Stimulated activated CD8-positive, alpha-beta memory T cell treated with anti-CD3 and anti-CD28 coated beads, Interleukin-2, amount 100 ng/mL, for 1 hour (primary cell): ENCODE data around the gene TAF11L11.
"Not testable (repeated sequence)": the region's sequence is repeated elsewhere in the genome, so short reads cannot be mapped to it uniquely, and the experiment has no call there.

Experiments
- DNase-seq, 2 donors: peaks; one replicate each; pipeline ENCODE4 v3.0.0-alpha.2; 2020; ENCODE audit warnings: low read depth in 2 of 2

TAF11L11 gene

DNA sequence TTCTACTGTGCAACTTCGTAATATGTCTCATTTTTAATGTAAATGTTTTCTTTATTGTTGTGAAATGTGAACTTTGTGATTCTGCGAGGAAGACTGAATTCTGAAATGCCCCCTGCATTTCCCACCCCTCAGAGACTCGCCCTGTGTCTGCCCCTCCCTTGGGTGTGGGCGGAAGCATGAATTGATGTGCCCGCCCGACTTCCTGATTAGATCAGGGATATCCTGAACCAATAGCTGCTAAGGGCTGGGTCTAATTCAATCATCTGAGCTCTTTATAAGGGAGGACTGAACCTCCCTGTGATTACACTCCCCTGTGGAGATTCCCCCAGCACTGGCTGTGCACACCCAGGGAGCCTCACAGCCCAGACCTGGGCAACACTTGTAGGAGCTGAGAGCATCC lies at the start of gene TAF11L11:
Gene TAF11L11, plus strand, starts transcription at position 304 of the 400 bp plus-strand sequence.
- DNase-seq: not testable (repeated sequence)

DNA sequence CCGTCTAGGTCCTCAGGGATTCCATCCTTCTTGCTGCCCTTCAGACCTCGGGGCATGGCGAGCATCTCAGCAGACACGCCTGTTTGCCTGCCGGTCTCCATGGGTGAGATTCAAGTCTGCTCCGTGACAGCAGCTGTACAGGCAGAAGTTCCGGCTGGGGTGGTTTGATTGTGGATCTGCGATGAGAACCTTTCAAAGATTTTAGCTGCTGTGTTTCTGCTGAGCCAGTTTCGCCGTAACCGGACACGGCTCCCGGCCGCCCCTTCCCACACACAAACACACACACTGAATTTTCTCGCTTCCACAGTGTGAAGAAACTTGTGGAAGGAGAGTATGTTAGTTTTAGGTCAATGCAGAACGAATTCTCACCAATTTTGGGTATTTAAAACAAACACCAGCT lies 18.3 kb upstream of the TAF11L11 start, which contains the start of gene TAF11L7:
Gene TAF11L7, minus strand, starts transcription at position 101 of the 400 bp plus-strand sequence.
- not testable (repeated sequence) for DNase-seq

DNA sequence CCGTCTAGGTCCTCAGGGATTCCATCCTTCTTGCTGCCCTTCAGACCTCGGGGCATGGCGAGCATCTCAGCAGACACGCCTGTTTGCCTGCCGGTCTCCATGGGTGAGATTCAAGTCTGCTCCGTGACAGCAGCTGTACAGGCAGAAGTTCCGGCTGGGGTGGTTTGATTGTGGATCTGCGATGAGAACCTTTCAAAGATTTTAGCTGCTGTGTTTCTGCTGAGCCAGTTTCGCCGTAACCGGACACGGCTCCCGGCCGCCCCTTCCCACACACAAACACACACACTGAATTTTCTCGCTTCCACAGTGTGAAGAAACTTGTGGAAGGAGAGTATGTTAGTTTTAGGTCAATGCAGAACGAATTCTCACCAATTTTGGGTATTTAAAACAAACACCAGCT lies 13.1 kb upstream of the TAF11L11 start, which contains the start of gene TAF11L8:
Gene TAF11L8, minus strand, starts transcription at position 101 of the 400 bp plus-strand sequence.
- DNase-seq: not testable (repeated sequence)

DNA sequence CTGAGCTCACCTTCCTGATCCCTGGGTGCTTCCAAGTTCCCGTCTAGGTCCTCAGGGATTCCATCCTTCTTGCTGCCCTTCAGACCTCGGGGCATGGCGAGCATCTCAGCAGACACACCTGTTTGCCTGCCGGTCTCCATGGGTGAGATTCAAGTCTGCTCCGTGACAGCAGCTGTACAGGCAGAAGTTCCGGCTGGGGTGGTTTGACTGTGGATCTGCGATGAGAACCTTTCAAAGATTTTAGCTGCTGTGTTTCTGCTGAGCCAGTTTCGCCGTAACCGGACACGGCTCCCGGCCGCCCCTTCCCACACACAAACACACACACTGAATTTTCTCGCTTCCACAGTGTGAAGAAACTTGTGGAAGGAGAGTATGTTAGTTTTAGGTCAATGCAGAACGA lies 9.7 kb upstream of the TAF11L11 start, which contains the start of gene TAF11L9:
Gene TAF11L9, minus strand, starts transcription at position 140 of the 400 bp plus-strand sequence.
- DNase-seq: not testable (repeated sequence)

DNA sequence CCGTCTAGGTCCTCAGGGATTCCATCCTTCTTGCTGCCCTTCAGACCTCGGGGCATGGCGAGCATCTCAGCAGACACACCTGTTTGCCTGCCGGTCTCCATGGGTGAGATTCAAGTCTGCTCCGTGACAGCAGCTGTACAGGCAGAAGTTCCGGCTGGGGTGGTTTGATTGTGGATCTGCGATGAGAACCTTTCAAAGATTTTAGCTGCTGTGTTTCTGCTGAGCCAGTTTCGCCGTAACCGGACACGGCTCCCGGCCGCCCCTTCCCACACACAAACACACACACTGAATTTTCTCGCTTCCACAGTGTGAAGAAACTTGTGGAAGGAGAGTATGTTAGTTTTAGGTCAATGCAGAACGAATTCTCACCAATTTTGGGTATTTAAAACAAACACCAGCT lies 6.3 kb upstream of the TAF11L11 start, which contains the start of gene TAF11L10:
Gene TAF11L10, minus strand, starts transcription at position 101 of the 400 bp plus-strand sequence.
- not testable (repeated sequence) for DNase-seq

DNA sequence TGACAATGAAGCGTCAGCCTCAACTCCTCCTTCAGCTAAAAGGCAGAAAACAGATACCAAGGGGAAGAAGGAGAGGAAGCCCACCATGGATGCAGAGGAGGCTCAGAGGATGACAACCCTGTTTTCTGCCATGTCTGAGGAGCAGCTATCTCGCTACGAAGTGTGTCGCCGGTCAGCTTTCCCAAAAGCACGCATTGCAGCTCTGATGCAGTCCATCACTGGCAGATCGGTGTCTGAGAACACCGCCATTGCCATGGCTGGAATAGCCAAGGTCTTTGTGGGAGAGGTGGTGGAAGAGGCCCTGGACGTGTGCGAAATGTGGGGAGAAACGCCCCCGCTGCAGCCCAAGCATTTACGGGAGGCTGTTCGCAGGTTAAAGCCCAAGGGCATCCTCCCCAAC lies 968 bp downstream of the TAF11L11 start:
- no peak for DNase-seq

DNA sequence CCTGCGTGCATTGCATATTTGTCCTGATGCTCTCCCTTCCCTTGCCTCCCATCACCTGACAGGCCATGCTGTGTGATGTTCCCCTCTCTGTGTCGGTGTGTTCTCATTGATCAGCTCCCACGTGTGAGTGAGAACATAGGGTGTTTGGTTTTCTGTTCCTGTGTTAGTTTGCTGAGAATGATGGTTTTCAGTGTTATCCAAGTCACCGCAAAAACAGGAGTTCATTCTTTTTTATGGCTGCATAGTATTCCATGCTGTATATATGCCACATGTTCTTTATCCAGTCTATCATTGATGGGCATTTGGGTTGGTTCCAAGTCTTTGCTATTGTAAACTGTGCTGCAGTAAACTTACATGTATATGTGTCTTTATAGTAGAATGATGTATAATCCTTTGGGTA lies 3.5 kb downstream of the TAF11L11 start:
- DNase-seq: not testable (repeated sequence)

DNA sequence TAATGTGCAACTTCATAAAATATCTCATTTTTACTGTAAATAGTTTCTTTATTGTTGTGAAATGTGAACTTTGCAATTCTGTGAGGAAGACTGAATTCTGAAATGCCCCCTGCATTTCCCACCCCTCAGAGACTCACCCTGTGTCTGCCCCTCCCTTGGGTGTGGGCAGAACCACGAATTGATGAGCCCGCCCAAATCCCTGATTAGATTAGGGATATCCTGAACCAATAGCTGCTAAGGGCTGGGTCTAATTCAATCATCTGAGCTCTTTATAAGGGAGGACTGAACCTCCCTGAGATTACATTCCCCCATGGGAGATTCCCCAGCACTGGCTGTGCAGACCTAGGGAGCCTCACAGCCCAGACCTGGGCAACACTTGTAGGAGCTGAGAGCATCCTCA lies 6.1 kb downstream of the TAF11L11 start, which contains the start of gene TAF11L12:
Gene TAF11L12, plus strand, starts transcription at position 301 of the 400 bp plus-strand sequence.
- DNase-seq: not testable (repeated sequence)

DNA sequence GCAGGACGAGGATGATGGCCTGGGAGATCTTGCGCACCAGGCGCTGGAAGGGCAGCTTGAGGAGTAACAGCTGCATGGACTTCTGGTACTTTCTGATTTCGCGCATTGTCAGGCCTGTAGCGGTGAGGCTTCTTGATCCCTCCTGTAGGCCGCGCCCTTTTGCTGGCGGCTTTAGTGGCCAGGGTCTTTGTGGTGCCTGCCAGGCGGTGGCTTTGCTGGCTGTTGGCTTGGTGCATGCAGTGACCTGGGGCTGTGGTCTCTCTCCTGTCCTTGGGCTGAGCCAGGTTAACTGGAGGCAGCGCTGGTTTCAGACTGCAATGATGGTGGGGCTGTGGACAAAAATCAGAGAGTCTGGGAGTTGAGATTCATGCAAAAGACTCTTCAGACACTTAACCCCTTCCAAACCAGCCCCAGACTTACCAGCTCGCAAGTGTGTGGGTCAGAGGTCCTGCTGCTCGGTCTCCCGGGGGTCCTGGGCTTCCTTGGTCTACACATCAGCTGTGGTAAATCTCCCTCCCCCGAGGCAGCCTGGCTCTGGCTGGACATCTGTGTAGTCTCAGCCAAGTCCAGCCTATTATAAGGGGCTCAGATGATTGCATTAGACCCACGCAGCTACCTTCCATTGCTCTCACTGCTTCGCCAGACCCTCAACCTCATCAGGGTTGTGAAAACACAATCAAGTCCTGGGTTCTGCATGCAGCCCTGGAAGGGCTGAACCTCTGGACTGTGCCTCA lies 11.1 kb downstream of the TAF11L11 start:
- no peak for DNase-seq

DNA sequence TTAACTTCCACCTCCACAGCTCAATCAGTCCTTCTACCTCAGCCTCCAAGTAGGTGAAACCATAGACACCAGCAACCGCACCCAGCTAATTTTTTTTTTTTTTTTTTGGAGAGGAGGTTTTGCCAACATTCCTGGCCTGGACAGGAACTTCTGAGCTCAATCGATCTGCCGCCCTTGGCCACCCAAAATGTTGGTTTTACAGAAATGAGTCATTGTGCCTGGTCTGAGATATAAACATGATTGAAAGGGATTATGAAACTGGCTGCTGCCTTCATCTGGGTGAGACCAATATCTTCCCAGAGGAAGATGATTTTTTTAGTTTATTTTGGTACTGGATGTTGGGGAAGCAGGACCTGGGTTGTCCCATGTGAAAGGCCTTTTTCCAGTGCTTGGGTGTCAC lies 15.4 kb downstream of the TAF11L11 start:
- DNase-seq: no peak

DNA sequence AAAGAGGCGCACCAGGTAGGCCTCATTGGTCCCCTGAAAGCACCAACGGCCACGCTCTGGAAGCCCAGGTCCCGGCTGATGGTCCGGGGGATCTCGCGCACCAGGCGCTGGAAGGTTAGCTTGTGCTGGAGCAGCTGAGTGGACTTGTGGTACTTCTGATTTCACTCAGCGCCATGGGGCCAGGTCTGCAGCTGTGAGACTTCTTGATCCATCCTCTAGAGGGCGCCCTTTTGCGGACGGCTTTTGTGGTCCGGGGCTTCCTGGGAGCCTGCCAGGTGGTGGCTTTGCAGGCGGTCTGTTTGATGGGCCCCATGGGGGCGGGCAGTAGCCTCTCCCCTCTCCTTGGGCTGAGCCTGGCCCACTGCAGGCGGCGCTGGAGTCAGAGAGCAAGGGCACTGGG lies 16.6 kb downstream of the TAF11L11 start:
- DNase-seq: no peak

DNA sequence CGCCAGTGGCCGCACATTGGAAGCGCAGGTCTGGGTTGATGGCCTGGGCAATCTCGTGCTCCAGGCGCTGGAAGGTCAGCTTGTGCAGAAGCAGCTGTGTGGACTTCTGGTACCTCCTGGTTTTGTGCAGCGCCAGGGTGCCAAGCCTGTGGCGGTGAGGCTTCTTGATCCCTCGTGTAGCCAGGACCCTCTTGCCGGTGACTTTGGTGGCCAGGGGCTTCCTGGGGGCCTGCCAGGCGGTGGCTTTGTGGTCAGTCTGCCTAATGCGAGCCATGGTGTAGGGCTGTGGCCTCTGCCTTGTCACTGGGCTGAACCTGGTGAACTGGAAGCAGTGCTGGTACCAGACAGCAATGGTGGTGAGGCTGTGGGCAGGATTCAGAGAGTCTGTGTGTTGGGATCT lies 21.7 kb downstream of the TAF11L11 start:
- no peak for DNase-seq

DNA sequence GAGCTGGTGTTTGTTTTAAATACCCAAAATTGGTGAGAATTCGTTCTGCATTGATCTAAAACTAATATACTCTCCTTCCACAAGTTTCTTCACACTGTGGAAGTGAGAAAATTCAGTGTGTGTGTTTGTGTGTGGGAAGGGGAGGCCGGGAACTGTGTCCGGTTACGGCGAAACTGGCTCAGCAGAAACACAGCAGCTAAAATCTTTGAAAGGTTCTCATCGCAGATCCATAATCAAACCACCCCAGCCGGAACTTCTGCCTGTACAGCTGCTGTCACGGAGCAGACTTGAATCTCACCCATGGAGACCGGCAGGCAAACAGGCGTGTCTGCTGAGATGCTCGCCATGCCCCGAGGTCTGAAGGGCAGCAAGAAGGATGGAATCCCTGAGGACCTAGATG lies 27.8 kb downstream of the TAF11L11 start, which contains the start of gene TAF11L13:
Gene TAF11L13, plus strand, starts transcription at position 301 of the 400 bp plus-strand sequence.
- not testable (repeated sequence) for DNase-seq

DNA sequence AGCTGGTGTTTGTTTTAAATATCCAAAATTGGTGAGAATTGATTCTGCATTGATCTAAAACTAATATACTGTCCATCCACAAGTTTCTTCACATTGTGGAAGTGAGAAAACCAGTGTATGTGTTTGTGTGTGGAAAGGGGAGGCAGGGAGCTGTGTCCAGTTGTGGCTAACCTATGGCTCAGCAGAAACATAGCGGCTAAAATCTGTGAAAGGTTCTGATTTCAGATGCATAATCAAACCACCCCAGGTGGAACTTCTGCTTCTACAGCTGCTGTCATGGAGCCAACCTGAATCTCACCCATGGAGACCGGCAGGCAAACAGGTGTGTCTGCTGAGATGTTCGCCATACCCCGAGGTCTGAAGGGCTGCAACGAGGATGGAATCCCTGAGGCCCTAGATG lies 30.2 kb downstream of the TAF11L11 start, which contains the start of gene TAF11L14:
Gene TAF11L14, plus strand, starts transcription at position 301 of the 400 bp plus-strand sequence.
- no peak for DNase-seq

DNA sequence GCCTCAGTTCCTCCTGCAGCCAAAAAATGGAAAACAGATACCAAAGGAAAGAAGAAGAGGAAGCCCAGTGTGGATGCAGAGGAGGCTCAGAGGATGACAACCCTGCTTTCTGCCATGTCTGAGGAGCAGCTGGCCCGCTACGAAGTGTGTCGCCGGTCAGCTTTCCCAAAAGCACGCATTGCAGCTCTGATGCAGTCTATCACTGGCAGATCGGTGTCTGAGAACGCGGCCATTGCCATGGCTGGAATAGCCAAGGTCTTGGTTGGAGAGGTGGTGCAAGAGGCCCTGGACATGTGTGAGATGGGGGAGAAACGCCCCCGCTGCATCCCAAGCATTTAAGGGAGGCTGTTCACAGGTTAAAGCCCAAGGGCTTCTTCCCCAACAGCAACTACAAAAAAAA lies 45.2 kb downstream of the TAF11L11 start:
- not testable (repeated sequence) for DNase-seq

DNA sequence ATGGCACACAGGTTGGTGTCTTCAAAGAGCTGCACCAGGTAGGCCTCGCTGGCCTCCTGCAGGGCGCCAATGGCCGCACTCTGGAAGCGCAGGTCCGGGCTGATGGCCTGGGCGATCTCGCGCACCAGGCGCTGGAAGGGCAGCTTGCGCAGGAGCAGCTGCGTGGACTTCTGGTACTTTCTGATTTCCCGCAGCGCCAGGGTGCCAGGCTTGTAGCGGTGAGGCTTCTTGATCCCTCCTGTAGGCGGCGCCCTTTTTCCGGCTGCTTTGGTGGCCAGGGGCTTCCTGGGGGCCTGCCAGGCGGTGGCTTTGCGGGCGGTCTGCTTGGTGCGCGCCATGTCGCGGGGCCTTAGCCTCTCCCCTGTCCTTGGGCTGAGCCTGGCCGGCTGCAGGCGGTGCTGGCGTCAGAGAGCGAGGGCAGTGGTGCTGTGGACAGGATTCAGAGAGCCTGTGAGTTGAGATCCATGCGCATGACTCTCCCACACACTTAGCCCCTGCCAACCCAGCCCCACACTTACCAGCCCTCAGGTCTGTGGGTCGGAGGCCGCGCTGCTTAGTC lies 51.3 kb downstream of the TAF11L11 start:
- DNase-seq: not testable (repeated sequence)
